CD4-positive, alpha-beta T cell treated with Interleukin-15 for 1 hour (primary cell): ENCODE data around the gene NR3C2.
"Not testable (repeated sequence)": the region's sequence is repeated elsewhere in the genome, so short reads cannot be mapped to it uniquely, and the experiment has no call there.

ENCODE experiments used
- DNase-seq: peaks from one replicate; pipeline ENCODE4 v3.0.0-alpha.2; 2020

The NR3C2 gene

DNA sequence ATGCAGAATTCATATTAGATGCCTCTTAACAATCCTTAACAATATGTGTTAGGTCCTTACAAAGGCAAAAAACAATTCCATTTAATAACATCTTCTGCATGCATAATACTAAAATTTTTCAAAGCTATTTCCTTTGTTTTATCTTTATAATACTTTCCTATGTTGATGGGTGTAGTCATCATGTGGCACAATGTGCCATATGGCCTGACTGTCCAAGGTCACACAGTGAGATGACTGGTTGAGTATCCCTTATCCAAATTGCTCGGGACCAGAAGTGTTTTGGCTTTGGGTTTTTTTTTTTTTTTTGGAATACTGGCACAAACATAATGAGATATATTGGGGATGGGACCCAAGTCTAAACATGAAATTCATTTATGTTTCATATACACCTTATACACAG is 77.7 kb downstream of the NR3C2 start:
- DNase-seq, result no peak

DNA sequence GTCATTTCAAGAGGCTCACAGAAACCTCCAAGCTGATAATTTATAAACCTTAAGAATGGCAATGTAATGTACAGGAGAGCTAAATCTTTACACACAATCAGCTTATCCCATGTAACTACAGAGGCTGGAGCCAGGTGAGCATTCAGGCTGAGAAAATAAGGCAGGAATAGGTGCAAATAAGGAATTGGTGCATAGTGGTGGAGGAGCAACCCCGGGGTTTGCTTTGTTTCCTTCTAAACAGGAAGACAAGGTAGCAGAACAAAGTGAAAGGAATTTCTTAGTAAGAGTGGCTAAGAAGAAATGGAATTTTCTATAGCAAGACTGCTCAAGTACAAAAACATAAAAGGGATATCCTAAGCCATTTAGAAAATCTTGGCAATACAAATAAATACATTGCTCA is 82.4 kb downstream of the NR3C2 start:
- no peak for DNase-seq

DNA sequence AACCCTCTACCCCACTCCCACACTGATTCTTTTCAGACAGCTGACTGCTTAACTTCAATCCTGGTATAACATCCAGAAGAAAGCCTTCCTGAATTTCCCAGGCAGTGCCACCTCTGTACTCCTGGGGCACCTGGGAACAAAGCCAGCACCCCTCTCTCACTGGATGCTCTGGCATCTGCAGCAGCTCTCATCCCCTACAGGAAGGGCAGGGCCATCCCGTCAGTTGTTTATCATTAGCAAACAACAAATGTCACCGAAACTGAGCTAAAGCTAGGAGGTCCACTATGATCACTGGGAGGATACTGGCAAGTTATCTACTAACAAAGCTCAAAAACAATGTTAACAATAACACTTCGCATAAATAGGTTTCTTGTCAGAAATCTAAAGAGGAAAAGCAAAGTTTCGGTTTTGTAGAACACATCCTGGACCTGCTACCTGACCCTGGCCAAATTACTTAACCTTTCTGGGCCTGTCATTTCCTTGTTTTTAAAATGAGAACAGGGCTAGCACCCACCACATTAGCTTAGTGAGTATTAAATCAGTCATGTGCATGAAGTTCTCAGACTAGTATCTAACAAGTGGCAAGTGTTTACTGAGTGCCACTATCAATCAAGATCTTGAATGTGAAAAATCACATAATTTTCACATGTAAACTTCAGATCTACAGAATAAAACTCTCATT is 86.6 kb downstream of the NR3C2 start:
- DNase-seq, result no peak

DNA sequence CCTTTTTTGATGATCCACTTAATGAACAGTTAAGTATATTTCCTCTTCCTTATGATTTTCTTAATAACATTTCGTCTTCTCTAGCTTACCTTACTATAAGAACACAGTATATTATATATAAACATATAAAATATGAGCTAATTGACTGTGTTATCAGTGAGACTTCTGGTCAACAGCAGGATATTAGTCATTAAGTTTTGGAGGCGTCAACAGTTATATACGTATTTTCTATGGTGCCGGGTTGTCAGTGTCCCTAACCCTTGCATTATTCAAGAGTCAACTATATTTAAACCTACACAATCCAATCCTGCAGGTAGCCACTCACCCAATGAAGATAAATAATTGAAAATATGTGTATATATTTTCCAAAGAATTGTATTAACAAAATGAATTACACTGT is 88.0 kb downstream of the NR3C2 start:
- no peak for DNase-seq

DNA sequence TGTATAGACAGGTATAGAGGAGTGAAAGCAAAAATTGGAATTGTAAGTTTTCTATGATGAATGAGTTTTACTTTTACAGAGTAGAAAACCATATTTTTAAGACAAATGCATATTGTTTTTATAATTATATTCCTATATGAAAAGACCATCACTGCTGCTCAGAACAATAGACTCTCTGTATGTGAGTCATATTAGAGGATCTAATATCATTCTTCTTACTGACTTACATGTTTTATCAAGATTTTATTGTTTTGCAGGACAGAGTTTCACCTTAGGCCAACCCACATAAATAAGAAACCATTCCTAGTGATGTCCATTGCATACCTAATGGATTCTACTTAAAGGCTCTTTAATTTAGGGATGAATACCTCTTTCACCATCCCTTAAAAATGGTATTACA is 88.6 kb downstream of the NR3C2 start:
- DNase-seq, result no peak

DNA sequence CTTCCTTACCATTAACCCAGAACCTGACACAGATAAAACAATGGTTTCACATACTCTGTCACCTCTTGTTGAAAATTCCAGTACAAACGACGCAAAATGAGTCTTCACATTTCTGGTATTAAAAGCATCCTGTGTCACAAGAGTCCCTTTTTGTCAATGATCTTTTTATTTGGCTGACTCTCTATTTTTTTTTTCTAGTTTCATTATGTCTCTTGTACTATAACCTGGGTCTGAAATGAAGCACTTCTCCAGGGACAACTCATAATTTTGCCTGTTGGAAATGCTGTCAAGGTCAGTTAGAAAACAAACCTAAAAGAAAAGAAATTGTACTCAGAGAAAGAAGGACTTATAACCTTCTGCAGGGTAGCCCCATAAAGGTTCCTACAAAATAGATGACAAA is 93.1 kb downstream of the NR3C2 start:
- no peak for DNase-seq

DNA sequence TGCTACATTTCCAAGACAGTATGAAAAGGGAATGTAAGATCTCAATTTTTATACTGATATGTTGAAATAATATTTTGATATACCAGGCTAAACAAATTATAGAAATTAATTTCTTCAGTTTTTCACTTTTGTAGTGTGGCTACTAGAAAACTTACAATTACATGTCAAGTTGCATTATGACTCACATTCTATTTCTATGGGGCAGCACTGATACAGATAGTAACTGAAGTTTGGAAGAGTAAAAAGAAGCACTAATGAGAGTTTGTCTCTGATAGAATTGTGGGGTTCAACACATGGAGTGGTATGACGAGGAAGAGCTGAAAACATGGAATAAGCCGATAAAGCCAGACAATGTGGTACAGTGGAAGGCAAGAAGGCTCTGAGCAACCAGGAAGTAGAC is 95.6 kb downstream of the NR3C2 start:
- DNase-seq, result no peak

DNA sequence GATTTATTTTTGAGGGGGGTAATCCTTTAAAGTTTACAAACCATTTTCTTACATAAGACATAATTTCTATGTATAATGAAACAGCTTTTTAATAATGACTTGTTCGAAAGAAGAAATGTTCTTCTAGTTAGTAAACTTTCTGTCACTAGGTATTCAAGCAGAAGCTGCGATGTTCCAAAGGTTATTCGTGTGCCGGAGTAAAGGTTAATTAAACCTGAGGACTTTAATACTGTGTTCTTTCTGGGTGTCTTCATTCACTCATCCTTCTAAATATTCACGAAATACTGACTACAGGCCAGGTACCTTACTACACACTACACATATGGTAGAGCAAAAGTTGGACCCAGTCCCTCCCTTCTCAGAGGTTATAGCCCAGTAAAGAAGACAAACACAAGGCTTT is 96.7 kb downstream of the NR3C2 start:
- DNase-seq, result no peak

DNA sequence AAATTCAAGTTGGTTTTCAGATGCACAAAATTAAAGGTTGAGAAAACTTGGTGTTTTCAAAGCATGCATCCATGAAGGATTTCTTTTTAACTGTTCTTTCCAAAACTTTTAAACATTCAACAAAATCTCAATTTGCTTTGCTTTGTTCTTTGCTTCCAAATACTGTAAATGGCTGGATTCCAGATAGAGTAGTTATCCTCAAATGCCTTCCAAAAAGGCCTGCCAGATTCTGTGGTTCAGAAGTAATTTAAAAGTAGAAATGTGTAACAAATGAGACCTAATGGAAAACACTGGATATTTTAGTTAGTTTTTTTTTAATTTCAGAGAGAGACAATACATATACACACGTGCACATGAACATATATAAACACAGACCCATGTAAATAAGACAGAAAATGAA is 97.3 kb downstream of the NR3C2 start:
- DNase-seq, result no peak

DNA sequence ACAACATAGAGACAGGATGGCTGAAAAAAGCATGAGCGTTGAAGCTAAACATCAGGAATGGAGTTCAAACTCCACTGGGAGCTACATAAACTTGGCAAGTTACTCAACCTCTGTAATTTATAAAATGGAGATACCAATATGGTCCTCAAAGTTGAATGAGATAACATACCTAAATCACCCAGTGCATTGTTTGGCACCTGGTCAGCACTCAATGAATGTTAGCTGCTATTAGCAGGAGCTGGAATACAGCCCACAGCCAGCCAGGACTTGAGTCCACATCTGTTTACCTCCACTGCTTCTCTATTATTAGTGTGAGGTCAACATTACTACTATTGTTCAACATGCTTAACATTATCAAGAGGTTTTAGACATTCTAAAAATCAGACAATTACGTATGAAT is 97.9 kb downstream of the NR3C2 start:
- DNase-seq, result no peak

DNA sequence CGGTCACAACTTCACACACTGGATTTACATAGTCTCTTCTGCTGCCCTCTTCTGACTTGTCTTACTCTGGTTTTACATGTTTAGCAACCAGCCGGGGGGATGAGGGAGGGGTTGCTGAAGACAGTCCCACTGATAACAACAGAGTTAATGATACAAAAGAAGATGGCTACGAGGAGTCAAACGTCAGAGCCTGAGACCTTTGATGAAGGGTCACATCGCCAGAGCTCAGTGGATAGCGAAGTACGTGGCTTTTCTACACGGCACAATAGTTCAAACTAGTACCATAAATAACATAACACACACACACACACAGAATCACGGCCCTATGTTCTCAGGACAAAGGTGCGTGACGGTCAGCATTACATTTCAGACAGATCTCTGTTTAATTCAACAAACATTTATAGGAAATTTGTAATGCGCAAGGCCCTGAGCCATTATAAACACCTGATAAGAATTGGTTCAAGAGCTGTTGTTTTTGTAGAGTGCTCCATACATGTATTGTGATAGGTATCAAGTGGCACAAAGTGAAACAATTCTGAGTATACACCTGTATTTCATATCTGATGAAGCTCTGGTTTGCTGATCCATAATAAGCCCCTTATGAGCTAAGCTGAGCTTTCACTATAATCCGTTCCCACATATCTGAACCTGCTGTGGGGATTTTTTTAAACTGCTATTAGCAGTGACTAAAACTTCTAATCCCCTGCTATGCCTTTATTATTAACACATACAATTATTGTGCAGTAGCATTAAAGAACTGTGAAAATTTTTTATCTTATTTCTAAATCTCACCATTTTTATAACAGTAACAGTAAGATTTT is 100.0 kb downstream of the NR3C2 start:
- no peak for DNase-seq

DNA sequence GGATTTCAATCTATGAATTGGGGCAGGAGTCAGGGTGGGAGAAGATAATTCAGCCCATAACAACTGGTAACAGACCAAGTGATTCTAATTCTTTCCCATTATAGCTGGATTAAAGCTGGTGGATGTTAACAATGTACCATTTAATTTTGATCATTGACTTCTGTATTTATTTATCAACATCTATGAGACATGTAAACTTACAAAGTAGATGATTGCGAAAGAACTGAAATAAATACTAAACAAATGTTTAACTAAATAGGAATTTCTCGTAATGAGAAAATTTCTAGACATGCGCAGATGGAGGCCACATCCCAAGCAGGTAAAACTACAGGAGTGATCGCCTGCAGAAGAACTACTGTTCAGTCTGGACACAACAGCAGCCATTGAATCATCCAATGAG is 107.1 kb downstream of the NR3C2 start:
- DNase-seq, result no peak

DNA sequence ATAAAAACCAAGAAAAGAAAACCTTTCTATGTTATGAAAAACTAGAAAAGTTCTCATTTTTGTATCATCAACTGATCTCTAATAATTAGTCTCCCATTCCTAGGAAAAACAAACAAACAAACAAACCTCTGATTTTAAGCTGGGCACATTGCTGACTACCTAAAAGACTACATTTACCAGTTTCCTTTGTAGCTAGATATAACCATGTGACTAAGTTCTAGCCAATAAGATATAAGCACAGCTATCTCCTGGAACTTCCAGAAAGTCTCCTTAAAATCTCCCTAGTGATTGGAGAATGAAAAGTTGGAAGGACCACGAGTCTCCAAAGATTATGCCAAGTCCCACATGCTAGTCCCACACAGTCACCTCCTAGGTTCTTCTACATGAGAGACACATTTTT is 108.9 kb downstream of the NR3C2 start:
- DNase-seq, result no peak

DNA sequence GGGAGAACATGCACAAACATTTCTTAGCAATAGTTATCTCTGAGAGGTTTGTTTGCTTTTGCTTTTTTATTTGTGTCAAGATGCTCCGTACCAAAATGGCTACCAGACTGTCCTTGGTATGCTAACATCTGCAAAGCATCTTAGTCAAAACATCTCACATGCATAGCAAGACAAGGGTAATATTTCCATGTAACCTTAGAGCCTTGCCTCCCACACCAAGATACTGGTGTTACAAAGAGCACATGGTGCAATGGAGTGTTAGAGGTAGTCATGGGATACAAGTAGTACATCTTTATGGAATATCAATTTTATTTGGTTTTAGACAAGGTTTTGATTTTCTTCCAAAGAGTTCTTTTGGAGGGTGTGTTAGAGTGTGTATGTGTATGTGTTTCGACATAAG is 109.7 kb downstream of the NR3C2 start:
- DNase-seq, result no peak

DNA sequence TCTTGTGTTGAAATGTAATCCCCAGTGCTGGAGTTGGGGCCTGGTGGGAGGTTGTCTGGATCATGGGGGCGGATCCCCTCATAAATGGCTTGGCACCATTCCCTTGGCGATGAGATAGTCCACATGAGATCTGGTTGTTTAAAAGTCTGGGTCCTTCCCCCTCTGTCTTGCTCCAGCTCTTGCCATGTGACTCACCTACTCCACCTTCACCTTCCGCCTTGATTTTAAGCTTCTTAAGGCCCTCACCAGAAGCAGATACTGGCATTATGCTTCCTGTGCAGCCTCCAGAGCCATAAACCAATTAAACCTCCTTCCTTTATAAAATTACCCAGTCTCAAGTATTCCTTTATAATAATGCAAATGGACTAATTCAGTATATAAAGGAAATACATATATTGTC is 111.5 kb downstream of the NR3C2 start:
- no peak for DNase-seq

DNA sequence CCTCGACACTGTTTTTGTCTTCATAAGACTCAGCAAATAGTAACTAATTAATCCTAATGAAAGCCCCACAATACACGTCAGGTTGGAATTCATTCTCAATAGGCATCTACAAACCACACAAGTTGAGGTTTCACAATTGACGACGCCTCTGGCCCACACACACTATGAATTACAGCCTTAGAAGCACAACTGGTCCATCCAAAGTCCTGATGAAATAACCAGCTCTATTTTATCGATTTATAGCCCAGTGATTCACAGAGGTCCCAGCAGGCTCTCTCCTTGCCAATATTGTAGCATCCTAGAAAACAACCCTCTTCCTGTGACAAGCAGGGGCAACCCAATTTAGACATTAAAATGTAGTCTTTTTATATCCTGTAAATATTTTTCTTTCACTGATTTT is 112.1 kb downstream of the NR3C2 start:
- no peak for DNase-seq

DNA sequence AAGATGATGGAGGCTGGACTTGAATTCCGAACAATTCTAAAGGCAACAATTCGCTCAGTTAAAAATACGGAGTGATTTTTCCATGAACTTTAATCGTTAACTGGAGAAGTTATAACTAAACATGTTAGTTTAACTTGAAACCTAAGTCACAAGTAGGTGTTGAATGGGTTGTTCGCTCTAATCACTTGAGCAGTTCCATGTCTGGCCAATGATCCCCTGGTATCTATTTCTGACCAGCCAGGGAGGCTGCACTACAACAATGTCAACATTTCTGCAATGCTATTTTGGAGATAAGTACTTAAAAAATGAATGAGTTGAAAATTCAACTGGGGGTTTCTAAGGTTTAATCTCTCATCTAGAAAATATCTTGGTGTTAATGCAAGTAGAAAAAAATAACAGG is 112.5 kb downstream of the NR3C2 start:
- no peak for DNase-seq

DNA sequence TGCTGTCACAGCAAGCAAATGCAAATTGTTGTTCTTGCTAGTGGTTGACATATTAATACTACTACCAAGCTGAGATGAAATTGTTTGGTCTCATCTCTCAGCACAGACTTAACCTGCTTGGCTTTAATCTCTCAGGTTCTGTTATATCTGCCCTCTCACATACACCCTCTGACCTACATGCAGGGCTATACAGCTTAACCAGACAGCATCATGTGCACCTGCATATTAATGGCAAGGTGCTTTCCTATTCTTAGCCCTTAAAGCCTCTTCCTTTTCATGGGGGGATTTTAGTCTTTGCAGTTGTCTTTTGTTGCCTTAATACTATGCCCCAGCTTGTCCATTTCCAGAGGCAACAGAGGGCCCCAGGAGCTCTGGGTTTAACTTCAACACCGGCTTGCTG is 114.5 kb downstream of the NR3C2 start:
- DNase-seq, result no peak

DNA sequence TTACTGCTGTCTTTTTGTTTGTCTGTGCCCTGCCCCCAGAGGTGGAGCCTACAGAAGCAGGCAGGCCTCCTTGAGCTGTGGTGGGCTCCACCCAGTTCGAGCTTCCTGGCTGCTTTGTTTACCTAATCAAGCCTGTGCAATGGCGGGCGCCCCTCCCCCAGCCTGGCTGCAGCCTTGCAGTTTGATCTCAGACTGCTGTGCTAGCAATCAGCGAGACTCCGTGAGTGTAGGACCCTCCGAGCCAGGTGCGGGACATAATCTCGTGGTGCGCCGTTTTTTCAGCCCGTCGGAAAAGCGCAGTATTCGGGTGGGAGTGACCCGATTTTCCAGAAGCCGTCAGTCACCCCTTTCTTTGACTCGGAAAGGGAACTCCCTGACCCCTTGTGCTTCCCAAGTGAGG is 118.9 kb downstream of the NR3C2 start:
- DNase-seq, result not testable (repeated sequence)

DNA sequence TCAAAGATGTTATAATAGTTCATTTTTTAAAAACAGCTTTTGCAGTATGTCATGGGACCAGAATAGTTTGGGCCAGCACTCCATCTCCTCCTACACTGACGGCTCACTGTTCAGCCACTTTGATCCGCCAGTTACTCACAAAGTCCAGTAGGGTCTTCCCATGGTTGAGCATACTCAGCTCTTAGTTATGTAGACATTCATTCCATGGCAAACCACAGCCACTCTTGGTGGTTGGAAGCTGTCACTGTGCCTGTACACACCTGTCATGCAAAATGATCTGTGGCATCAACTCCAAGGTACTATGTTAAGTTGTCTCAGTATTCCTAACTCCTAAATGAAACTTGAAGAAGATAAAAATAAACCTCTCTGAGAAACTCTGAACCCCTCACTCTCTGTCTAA is 127.2 kb downstream of the NR3C2 start:
- DNase-seq, result no peak

DNA sequence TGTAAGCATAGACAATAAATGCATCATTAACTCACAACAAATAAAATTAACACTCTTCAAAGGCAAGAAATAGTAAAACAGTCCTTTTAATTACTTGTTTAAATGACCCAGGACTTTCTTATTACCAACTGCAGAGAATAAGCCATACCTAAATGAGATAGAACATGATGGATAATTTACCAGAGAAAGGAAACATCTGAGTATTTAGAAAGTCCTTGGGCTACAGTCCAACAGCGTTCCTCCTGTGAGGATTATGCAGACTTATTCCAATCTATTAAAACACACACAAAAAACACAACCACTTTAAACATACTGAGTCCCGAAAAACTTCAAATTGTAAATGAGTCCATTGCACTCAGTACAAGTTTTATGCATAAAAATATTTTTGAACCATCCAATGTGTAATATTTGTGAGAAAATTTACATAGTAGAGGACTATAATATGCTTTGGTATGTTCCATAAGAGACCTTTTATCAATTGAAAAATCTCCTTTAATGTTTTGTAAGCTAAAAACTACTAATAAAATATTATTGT is 129.2 kb downstream of the NR3C2 start:
- DNase-seq, result no peak

DNA sequence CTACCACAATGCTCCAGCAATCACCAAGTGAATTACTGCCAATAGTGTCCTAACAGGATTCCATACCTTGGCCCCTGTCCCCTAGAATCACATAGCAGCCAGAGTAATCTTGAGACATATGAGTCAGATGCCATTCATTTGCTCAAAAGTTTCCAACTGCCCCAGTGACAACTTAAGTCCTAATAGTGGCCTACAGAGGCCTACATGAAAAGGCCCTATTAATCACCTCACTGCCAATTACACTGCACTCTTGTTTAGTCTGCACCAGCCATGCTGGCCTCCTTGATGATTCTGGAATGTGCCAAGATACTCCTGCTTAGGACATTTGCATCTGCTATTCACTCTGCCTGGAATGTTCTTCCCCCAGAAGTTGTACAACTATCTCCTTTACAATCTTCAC is 130.7 kb downstream of the NR3C2 start:
- no peak for DNase-seq

DNA sequence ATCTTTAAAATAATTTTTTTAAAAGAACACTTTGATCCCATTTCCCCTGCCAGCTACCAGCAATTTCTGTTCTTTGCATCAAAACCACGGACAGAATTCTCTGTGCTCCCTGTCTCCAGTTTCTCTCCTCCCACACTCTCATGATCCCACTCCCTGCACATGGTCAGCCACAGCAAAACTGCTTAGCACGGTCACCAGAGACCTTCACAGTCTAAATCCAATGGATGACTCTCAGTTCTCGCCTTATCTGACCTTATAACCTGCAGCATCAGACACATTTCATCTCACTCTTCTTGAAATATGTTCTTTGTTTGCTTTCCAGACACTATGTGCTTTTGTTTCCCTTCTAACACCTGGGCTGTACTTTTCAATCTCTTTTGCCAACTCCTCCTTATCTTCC is 131.5 kb downstream of the NR3C2 start:
- DNase-seq, result no peak

DNA sequence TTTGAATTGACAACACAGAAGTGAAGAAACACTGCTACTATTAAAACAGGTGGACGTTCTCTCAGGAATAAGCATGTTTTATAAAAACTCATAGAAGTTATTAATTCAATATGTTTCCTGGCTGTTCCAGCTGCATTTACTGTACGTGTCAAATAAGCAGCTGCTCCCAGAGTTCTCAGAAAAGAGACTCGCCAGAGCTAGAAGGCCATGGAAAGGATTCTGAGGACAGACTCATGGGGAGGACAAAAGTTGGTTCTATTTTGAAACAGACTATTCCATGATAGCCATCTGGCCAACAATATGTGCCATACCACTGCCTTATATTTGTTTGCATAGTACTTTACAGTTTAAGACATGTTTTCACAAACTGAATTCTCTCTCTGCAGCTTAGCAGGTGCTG is 136.5 kb downstream of the NR3C2 start:
- DNase-seq, result no peak

DNA sequence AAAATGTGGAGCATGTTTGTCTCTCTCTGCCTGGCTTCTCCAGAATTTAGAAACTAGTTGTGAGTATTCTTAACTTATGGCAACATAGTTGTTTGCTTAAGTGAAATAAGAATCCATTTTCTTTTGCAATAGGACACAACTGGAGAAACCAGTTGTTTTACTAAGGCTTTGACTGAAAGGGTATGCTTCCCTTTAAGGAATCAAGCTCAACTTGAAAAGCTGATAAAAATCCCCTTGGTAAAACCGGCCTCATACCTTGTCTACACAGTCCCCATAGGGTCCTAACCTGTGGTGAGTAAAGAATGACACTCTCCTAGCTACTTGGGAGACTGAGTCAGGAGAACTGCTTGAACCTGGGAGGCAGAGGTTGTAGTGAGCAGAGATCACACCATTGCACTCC is 139.8 kb downstream of the NR3C2 start:
- no peak for DNase-seq
